GM10847 (cell line): ENCODE measurements around the gene MFAP5.

Experiments
- POLR2A ChIP-seq: IDR thresholded peaks from 2 replicates; pipeline ENCODE4 v1.6.1; 2011; ENCODE audit not compliant: insufficient read length; ENCODE audit errors: extremely low read depth

MFAP5 gene, protein sequence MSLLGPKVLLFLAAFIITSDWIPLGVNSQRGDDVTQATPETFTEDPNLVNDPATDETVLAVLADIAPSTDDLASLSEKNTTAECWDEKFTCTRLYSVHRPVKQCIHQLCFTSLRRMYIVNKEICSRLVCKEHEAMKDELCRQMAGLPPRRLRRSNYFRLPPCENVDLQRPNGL

GRCh38 chr12:8662593-8662992 is at the start of gene MFAP5:
MFAP5 (minus strand) TSS chr12:8662826; CDS start chr12:8662104, 722 bp downstream.
- no peak for TF ChIP-seq POLR2A

DNA sequence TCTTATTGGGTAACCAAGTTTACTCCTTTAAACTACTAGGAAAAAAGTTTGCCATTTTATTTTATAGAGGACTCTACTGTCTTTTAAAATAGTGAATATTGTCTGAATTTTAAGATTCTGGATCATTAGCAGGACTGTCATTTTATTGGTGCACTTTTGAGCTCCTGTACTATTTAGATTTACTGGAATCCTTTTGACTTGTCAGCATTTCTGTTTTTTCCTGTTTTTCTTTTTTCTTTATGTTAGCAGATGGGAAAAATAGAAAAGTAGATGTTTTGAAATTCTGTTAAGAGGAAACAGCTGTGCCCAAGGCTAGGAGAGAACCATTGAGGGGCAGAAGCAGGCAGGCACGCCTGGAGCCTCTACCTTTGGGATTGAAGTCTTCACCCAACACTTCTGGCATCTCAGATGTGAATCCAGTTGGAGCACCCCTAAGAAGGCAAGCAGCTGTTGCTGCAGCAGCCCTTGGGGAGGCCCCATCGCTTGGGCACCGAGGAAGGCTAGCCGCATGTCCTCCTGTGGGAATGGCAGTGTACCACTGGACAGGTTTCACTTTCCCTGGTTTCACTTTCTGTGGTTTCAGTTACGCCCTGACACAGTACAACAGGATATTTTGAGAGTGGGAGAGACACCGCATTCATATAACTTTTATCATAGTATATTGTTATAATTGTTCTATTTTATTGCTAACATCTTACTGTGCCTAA is 46.7 kb upstream of the MFAP5 start:
- TF ChIP-seq POLR2A = no peak

DNA sequence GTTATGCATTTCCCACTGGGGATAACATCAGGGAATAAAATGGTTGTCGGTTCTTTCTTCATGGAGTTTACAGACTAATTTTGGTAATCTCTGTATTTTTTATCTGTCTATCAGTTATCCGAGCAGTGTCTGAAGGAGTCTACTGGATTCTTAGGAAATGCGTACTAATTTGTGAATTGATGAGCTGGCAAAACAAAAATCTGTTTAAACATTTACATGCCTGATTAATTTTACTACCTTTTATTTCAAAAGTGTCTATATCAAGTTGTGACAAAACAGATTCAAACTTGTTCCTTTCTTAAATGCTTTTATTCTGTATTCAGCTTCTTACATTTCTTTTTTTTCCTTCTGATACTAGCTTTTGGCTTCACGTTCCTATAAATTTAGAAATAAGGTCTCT is 39.5 kb upstream of the MFAP5 start:
- TF ChIP-seq POLR2A = no peak

DNA sequence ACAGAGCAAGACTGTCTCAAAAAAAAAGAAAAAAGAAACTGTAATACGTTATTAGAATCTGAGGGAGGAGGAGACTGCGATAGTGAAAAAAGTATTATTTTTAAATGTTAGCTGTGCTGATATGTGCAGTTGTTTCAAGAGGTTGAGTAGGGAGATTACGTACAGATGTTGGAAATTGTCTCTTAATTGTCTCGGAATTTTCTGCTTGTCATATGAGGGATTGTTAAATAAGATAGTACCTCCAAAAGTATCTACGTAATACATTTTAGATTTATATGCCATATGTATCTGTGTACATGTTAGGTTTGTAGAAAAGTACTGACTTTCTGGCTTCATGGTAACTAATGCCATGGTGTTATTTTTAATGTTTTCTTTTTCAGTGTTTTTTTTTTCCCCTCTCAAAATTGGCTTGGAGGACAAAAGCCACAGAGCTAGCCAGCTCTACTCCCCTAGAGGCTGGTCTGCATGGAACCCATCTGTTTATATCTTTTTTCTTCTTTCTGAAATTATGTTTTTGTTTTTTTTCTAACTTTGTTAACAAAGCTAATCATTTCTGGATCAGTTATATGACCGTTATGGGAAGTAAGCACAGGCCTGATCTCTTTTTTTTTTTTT is 38.5 kb upstream of the MFAP5 start:
- no peak for TF ChIP-seq POLR2A

DNA sequence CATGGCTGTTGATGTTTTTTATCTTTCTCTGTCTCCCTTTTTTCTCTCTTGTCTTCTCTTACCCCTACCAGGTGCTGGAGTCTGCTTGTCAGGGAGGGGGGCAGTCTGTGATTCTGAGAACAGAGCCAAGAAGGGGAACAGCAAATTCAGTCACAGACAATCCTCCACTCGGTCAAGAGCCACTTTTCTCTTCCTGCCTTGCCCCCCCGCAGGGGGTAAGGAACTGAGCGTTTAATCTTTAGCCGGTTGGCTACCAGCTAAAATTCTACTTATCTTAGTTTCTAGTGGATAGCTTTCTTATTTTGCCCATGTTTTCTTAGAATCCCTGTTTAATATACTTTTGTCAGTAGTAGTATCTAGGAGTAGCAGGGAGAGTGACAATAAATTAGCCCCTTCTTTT is 37.1 kb upstream of the MFAP5 start:
- TF ChIP-seq POLR2A = no peak

GRCh38 chr12:8698879-8699278 is 36.3 kb upstream of the MFAP5 start:
- no peak for TF ChIP-seq POLR2A

DNA sequence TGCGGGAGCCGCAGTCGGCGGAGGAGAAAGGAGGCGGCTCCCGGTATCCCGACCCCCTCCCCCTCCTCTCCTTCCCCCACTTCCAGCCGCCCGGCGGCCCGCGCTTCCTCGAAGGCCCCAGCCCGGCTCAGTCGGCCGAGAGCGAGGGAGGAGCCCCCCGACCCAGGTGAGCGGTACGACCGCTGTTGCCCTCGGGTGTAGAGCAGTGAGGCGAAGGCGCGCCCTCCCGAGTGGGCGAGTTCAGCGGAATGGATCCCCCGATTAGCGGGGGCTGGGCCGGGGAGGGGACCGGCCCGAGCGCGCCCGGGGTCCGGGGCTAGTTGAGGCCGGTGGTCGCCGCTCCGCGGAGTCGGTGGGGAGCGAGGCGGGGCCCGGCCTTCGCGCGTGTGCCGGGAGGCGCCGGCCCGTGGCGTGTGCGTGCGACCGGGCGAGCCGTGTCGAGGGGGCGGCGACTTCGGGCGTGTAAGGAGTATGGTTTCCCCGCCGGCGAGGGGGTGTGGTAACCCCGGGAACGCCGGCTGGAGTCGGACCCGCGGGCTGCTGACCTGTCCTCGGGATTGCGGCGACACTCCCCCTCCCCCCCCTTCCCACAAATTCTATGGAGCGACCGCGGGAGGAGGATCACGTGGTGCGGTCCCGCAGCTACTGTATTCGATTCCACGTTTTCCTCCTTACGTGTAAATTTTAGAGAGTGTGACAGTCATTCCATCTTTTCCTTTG is 35.7 kb upstream of the MFAP5 start:
- no peak for TF ChIP-seq POLR2A

- no peak for TF ChIP-seq POLR2A
Observed at GRCh38 chr12:8697476-8698131, 35.0 kb upstream of the MFAP5 start, which contains the start of gene RIMKLB. RIMKLB (plus strand) TSS chr12:8697991; CDS start chr12:8713867, 15,876 bp downstream.

DNA sequence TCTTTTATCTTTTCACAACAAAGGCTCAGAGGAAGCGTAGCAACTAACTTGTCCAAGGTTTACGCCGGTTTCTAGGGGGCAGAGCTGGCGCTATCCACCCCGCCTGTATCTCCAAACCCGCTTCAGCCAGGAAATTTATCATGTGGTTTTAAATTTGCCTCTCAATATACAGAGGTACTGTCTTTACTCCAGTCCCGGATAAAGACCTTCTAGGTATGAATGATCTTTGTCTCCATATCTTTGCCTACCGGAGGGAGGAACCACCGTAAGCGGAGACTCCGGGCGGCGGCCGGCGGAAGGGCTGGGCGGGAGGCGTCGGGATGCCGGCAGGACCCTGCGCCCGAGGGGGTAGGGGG is 34.5 kb upstream of the MFAP5 start:
- TF ChIP-seq POLR2A = no peak

DNA sequence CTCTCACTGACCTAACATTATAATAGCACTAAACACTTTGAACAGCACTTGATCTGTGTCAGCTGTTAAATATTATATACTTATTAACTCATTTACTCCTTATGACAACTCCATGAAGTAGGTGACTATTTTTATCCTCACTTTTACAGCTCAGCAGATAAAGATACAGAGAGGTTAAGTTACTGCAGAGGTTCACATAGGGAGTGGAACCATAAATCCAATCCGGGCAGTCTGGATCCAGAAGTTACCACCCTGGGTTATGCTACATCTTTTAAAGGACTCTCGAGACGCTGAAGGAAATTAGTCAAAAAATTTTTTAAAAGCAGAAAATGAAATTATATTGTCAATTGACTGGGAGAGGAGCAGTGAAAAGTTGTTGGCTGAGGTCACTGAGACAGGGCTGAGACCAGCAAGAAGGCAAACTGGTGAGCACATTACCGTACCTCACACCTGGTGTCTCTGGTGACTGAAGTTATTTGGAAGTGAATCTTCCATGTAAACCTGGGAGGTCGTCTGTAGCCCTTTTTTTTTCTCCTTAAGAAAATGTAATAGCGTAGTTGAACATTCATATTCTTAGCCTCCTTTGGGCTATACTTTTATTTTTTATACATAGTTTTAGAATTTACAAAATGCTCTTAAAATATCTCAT is 33.9 kb upstream of the MFAP5 start:
- TF ChIP-seq POLR2A = no peak

DNA sequence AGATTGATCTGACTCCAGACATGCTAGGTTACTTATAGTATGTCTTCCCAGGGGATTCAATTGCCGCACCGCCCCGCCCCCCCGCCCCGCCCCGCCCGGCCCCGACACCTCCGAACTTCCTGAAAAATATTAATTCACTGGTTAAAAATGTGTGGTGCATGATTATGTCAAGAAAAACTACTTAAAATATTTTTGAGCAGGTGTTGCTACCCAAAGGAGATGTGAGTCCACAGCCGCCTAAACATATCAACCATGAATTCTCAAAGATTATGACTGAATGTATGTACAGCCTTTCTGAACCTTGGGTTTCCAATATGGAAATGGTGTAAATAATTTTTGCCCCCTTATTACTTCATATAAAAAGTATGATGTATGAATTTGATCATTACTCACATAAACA is 32.5 kb upstream of the MFAP5 start:
- TF ChIP-seq POLR2A = no peak

- no peak for TF ChIP-seq POLR2A
Observed at GRCh38 chr12:8692573-8692972, 29.9 kb upstream of the MFAP5 start.

DNA sequence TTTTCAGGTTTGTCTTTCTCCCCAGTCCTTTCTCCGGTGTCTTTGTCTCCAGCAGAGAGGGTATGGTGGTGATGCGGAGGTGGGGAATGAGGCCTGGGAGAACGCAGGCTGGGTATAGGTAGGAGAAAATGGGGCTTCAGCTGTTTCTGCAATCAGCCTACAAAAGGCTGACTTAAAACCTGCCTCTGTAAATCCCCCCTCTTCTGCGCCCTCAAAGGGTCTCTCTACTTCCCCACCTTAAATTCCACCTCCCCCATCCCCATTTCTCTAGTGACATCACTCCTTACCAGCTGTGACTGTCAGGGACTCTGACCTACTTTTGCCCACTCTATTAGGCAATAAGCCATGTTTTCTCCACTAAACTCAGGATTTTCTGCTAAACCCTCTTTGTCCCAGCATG is 27.1 kb upstream of the MFAP5 start:
- no peak for TF ChIP-seq POLR2A

DNA sequence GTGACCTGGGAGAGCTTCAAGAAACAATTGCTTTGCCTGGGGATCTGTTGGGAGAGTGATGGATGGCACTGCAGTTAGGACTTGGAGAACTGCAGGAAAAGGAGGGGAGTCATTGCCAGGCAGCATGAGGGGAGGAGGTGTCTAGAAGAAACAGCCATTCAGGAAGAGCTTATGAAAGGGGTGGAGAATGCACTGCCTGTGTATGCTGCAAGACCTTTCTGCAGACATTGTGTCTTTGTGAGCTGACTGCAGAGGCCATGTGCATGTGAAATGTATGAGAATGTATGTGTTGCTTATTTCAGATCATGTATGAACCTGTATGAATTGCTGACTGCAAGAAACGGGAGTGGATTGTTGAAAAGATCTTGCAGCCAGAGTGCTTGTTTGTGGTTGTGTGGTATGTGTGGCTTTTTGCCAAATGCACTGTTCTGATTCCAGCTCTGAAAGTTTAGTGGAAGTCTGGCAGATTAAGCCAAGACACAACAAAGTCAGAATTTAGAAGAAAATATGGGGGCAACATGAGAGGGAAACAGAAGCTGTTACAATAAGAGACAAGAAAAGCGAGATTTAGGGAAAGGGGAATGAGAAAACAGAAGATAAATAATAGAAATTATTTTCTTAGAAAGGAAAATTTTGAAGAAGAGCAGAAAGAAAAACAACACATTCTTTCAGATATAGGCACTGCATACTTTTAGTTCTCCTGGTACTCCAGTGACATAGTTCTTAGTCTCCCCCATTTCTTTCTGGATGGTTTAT is 25.4 kb upstream of the MFAP5 start:
- TF ChIP-seq POLR2A = no peak
